T follicular helper cell (primary cell): ENCODE measurements around the gene TMED1.
A peak's percentile ranks its signal among the peaks of the same experiment; 100 is the strongest.
"Not testable (repeated sequence)": the region's sequence is repeated elsewhere in the genome, so short reads cannot be mapped to it uniquely, and the experiment has no call there.

Source experiments
- DNase-seq: peaks from one replicate; pipeline ENCODE4 v3.0.0-alpha.2; 2020; ENCODE audit warnings: low read depth

Gene TMED1

DNA sequence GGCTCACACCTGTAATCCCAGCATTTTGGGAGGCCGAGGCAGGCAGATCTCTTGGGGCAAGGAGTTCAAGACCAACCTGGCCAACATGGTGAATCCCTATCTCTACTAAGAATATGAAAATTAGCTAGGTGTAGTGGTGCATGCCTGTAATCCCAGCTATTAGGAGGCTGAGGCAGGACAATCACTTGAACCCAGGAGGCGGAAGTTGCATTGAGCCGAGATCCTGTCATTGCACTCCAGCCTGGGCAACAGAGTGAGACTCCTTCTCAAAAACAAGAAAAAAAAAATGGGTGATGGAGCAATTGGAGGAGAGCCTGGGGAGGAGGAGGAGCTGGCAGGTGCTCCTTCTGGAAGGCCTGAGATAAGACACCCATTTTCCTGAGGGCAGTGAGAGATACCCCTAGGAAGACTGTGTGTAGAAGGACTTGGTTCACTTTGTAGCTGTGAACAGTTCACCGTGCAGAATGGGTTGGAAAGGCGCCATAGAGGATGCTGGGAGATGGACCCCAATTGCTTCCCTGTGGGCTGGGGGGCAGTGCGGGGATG is 26.6 kb upstream of the TMED1 start:
- DNase-seq, result no peak

DNA sequence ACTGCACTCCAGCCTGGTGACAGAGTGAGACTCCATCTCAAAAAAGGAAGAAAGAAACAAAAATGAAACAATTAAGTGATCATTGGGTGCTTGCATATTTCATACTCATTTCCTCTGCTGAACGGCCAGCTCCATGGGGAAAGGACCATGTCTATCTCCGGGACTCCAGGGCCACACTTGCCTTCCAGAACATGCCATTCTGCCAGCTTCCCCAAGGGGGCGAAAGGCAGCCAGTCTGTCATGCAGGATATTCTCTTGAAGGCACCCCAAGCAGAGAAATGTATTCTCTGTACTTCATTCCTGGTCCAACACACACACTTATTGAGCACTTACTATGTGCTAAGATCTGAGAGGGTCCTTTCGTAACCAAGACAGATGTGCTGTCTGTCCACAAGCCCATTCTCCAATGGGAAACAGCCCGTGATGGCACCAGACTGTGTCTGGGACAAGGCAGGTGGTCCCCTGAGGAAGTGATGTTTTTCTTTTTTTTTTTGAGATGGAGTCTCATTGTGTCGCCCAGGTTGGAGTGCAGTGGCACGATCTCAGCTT is 25.2 kb upstream of the TMED1 start:
- no peak for DNase-seq

DNA sequence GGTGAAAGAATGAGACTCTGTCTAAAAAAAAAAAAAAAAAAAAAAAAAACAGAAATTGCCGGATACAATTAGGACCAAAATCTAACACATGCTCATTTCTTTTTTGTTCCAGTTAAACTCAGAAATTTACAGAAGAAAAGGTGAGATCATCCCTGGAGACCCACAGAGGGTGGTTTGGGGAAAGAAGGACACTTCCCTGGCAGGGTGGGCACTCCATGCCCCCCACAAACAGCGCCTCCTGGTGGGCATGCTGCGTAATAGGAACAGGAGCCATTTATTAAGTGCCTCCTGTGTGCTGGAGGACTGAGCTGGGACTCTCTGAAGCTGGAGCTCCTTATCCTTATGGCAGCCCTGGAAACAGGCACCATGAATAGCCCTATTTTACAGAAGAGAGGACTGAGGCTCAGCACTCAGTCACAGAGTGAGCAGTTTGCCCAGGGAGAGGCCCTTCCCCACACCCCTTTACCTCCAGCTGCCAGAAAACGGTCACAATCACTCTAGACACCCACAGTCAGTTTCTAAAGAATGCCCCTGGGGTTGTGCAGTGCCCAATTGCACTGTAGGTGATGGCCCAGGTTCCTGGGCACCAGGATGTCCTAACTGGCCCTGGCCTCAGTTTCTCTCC is 22.3 kb upstream of the TMED1 start:
- no peak for DNase-seq

DNA sequence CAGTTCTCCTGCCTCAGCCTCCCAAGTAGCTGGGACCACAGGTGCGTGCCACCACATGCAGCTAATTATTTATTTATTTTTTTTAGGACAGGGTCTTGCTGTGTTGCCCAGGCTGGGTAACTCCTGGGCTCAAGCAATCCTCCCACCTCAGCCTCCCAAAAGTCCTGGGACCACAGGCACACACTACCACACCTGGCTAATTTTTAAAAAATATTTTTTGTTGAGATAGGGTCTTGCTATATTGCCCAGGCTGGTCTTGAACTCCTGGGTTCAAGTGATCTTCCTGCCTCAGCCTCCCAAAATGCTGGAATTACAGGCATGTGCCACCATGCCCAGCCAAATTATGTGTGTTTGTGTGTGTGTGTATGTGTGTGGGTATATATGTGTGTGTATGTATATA is 20.9 kb upstream of the TMED1 start:
- DNase-seq, result not testable (repeated sequence)

DNA sequence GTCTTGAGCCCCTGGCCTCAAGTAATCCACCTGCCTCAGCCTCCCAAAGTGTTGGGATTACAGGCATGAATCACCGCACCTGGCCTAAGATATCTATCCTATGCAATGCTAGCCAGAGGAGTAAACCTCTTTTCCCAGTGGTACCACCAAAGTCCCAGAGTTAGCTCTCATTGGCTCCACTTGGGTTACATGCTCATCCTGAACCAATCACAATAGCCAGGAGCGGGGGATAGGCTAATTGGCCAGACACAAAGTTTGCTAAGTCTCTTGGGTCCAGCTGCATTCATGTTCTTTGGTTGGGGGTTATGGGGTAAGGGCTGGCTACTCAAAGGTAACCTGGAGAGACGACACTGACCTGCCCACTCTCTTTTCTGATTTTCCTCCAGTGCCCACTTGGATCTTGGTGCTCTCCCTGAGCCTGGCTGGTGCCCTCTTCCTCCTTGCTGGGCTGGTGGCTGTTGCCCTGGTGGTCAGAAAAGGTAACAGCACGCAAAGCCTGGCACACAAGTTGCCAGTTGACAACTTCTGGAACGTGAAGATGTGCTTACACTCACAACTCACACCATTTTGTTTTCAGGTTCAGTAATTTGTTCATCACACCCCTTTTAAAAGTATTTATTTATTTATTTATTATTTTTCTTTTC is 20.0 kb upstream of the TMED1 start:
- no peak for DNase-seq

DNA sequence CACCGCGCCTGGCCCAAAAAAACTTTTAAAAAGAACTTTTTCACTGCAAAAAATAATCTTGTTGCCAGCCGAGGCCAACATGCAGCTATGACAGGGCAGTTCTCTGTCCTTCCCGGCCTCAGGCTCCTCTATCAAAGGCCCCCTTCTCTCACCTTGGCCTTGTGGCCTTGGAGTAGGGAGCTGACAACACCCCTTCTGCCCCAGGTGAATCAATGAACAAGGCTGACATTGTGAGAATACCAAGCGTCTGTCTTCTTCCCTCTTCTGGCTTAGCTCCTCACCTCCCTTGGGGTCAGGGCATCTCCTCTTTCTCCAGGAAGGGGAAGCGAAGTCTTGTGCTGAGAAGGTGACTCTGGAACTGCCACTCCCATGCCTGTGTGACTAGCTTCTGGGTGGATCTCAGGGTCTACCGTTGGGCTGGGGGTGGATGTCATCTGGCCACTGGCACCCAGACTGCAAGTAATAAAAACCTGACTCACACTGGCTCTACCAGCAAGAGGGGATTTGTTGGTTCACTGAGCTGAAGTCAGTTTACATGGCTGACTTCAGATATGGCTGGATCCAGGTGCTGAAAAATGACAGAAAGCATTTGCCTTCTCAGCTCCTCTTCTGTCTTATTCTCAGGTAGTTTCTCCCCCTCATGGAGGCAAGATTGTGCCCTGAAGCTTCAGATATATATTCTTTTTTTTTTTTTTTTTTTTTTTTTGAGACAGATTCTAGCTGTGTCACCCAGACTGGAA is 18.5 kb upstream of the TMED1 start:
- DNase-seq, result no peak

DNA sequence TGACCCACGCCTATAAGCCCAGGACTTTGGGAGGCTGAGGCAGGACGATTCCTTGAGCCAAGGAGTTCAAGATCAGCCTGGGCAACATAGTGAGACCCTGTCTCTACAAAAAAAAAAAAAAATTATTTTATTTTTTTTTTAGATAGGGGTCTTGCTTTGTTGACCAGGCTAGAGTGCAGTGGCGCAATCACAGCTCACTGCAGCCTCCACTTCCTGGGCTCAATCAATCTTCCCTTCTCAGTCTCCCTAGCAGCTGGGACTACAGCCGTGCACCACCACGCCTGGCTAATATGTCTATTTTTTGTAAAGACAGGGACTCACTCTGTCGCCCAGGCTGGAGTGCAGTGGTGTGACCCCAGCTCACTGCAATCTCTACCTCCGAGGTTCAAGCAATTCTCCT is 16.9 kb upstream of the TMED1 start:
- no peak for DNase-seq

DNA sequence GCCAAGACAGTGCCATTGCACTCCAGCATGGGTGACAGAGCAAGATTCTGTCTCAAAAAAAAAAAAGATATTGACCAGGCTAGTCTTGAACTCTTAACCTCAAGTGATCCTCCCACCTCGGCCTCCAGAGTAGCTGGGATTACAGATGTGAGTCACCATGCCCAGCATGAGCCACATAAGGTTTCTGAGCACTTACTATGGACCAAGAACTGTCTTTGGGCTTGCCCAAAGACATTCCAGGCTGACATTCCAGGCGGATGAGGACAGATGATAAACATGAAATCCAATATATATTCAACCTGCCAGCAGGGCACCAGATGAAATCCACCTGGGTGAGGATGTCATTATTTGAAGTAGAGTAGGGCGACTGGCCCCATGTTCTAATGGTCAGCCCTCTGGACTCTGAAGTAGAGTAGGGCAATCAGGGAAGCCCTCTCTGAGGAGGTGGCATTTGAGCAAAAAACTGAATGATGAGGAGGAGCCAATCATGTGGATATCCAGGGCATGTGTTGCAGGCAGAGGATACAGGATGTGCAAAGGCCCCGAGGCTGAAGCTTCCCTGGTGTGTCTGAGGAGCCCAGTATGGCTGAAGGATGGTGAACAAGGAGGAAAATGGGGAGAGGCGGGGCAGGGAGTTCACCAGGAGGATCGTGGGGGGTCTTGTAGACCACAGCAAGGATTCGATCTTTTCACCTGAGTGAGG is 16.2 kb upstream of the TMED1 start:
- no peak for DNase-seq

DNA sequence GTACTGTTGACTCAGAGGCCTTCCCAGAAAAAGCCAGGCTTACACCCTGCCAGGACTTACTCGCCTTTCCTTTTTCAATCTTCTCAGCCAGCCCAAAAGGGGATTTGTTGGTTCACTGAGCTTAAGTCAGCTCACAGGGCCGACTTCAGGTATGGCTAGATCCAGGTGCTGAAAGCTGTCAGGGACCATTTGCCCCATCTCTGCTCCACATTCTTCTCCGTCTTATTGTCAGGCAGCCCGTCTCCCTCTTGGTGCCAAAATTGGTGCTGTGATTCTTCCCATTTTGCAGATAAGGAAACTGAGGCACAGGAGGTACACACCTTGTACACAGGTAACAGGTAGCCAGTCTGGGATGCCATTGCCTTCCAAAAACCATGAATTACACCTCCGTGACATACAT is 14.6 kb upstream of the TMED1 start:
- no peak for DNase-seq

DNA sequence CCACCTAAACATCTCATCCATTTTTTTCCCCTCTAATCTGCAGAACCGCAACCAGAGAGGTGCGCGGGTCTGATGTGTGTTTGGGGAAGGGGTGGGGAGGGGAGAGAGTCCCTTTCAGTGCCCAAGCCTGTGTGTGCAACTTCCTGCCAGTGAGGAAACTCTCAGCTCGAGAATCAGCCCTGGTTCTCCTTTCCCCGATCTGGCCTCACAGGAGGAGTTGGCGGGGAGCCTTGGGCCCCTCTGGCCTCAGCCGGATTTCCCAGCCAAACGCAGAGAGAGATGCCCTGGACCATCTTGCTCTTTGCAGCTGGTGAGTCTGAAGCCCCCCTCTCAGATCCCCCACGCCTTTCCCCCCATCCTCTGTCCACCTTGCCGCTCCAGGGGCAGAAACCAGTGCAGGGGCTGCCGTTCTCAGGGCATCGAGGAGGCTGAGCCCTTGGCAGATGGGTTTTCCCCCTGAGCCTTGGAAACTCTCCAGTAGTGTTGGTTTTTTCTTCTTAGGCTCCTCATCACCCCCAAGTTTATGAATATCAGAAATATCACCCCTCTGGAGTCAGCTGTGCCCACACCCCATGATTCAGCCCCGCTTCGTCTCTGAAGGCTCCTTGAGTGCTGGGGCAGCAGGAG is 12.3 kb upstream of the TMED1 start, which contains the start of gene C19orf38:
TSS of gene C19orf38 (plus strand) at position 186 of the 627 bp plus-strand sequence. CDS start at position 280, 94 bp downstream.
- no peak for DNase-seq

DNA sequence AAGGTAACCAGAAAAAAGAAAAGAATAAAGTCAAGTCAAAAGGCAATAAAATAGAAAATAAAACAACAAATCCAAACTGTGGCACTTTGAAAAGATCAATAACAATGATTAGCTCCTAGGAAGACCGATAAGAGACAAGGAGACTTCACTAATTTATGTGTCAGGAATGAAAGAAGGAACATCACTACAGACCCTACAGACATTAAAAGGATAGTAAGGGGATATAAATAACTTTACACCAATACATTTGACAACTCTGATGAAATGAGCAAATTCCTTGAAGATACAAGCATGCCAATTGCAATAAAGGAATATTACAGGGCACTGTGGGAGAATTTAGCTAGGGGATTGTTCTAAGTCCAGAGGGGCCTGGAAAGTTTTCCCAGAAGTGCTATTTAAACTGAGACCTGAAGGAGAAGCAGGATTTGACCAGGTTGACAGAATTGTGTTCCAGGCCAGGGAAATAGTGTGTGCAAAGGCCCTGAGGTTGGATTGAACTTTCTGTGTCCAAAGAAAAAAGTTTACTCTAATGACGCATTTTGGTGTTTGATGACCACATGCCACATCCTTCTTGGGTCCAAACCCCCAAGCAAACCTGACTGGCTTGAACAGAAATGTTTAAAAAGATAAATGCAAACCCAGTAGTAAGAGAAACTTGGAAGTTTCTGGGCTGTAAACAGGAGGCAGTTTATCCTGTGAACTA is 10.6 kb upstream of the TMED1 start:
- no peak for DNase-seq

DNA sequence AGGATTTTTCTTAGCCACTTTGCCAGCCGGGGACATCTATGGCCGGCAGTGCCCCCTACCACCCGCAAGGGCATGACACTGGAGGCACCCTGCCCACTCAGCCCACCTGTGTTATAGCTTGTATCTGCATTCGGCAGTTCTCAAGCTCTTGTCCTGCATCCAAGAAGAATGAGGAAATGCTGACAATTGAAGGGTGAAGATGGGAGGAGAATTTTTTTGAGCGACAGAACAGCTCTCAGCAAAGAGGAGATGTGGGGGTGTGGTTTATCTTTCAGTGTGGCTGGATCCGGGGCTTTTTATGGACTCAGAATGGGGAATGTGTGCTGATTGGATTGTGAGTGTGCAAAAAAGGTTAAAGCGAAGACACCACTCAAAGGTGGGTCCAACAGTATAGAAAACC is 6.8 kb upstream of the TMED1 start:
- DNase-seq, result no peak

DNA sequence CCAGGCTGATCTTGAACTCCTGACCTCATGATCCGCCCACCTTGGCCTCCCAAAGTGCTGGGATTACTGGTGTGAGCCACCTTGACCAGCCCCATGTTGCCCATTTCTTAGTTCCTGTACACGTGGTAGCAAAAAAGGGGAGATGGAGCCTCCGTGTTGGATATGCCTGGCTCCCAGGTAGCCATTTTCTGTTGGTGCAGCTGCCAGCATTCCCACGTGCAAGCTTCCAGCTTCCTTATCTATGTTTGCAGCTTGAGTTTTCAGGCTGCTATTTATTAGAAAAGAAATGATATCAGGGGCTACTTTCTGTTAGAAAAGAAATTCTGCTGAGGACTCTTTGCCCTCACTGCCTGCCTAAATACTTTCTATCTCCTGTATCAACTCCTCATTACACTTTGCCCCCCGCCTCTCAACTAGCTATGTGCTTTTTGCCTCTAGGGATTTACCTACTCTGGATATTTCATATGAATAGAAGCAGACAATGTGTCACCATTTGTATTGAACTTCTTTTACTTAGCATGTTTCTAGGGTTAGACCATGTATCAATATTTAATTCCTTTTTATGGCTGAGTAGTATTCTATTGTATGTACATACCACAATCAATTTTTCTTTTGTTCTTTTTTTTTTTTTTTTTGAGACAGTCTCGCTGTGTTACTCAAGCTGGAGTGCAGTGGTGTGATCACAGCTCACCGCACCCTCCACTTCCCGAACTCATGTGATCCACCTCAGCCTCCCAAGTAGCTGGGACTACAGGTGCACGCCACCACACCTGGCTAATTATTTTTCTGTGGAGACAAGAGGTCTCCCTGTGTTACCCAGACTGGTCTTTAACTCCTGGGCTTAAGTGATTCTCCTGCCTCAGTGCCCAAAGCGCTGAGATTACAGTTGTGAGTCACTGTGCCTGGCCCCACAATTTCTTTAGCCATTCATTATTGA is 3.4 kb upstream of the TMED1 start:
- no peak for DNase-seq

DNA sequence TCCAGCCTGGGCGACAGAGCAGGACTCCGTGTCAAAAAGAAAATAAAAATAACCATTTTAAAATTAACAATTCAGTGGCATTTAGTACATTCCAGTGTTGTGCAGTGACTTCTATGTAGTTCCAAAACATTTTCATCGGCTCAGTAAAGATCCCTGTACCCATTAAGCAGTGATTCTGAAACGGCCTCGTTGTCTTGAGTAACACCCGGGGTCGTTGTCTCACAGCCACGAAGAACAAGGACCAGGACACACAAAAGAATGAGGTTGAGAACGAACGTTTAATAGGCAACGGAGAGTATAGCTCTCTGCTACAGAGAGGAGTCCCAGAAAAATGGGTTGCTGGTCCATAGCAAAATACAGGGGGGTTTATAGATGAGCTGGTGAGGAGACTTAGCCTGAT is 2.4 kb upstream of the TMED1 start:
- DNase-seq, result no peak

DNA sequence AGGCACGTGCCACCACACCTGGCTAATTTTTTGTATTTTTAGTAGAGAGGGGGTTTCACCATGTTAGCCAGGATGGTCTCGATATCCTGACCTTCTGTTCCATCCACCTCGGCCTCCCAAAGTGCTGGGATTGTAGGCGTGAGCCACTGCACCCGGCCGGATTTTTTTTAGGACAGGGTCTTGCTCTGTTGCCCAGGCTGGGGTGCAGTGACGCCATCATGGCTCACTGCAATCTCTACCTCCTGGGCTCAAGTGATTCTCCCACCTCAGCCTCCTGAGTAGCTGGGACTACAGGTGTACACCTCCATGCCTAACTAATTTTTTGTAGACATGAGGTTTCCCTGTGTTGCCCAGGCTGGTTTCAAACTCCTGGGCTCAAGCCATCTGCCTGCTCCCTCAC is 1.6 kb upstream of the TMED1 start:
- not testable (repeated sequence) for DNase-seq

DNA sequence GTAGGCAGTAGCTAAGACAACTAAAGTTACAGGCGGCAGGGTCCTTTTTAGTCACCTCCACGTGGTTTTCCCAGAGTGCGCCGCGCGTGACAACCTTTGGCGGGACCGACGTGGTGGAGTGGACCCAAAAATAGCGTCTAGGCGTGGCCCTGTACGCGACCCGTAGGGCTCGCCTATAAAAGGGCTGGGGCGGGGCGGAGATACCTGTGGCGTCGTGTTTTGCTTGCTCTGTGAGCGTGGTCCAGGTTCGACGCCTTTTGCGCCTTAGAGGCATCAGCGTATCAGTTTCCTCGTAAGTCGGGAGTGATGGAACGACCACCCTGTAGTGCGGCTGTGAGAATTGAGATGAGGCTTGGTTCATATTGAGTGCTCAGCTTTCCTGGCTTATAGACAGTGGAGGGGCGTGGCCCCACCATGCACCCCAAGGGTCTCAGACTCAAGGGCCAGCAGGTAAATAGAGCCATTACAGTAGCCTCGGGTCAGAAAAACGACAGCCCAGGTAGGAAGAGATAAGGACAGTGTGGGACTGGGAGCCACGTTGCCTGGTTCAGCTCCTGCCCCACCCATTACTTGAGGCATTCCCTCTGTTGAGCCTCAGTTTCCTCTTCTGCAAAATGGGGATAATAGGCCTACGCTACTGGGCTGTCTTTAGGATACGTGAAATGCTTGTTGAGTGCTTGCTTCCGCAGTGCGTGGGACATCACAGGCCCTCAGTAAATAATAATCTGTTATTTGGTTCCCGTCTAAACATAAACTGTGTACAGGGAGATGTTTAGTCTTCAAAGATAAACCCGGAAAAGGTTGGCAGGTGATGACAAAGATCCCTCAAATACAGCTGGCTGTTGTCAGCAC is 693 bp upstream of the TMED1 start:
- DNase-seq, result peak; percentile 61

DNA sequence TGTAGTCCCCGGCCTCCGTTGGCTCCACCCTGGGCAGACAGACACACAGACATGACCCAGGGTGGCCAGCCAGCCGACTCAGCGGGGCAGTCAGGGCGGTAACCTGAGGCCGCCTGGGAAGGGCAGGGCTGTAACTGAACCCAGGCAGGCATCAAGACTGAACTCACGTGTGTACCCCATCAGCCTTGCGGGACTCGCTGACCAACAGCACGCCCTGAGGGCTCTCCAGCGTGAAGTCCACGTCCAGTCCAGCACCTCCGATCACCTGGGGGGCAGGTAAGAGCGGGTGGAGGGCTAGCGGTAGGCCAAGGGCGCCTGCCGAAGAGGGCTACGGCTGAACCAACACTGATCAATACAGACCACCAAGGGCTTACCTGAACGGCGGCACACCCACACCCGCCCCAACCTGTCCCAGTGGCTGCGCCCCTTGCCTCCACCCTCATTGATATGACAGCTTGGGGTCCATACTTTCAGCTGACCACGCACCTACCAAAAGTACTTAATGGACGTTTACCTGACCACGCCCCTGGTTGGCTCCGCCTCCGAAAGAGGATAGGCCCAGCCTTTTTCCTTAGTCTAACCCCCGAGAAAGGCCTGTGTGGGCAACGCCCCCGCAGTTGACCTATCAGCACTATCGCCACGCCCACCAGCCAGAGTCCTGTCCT is 791 bp downstream of the TMED1 start:
- peak; percentile 6 for DNase-seq

DNA sequence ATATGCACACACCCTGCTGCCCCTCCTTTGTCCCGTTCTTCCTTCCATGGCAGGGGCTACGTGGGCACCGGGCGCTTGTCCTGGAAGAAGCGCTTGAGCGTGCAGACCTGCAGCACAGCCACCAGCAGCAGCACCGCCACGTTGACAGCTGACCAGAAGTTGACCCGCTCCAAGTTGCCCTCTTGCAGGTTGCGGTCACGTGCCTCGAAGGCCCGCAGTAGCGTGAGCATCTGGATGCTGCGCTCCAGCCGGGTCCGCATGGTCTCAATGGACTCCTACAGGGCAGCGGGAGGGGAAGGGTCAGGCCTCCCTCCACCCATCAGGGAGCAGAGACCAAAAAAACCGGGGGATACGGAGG is 3.1 kb downstream of the TMED1 start:
- DNase-seq, result no peak
